ENCODE measurements around the gene ASIC4.

DNA sequence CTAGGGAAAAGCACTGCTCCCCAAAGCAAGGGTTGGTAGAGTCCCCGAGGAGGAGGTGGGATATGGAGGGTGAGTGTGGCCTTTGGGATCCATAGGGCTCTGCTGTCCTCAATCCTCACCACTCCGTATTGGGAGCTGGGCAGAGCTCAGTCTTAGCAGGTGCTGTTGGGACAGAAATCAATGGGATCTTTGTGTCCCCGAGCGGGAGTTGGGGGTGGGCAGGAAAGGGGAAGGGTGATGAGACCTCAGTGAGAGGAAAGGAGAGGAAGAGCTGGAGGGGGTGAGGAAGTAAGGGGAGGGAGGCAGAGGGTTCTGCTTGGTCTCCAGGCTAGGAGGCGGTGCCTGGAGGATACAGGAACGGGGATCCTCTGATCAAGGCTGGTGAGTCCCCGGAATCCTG, 2.6 kb downstream of the ASIC4 start:
- no peak for TF ChIP-seq POLR2A (IDR thresholded peaks at IDR 0.05)
- TF ChIP-seq, protein P1, sequence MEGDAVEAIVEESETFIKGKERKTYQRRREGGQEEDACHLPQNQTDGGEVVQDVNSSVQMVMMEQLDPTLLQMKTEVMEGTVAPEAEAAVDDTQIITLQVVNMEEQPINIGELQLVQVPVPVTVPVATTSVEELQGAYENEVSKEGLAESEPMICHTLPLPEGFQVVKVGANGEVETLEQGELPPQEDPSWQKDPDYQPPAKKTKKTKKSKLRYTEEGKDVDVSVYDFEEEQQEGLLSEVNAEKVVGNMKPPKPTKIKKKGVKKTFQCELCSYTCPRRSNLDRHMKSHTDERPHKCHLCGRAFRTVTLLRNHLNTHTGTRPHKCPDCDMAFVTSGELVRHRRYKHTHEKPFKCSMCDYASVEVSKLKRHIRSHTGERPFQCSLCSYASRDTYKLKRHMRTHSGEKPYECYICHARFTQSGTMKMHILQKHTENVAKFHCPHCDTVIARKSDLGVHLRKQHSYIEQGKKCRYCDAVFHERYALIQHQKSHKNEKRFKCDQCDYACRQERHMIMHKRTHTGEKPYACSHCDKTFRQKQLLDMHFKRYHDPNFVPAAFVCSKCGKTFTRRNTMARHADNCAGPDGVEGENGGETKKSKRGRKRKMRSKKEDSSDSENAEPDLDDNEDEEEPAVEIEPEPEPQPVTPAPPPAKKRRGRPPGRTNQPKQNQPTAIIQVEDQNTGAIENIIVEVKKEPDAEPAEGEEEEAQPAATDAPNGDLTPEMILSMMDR (IDR thresholded peaks at IDR 0.05), result no peak

All from body of pancreas (tissue), 4 donors.